Natural killer cell (primary cell): Measurements from ENCODE around the gene NAA35. TPM values are rescaled to one million over a fixed set of nuclear protein-coding genes. Genes with fewer than 3 reads are reported as not detected.

Experiments
- ATAC-seq, 3 donors: fragments of 150-1000 bp in 2 of 3; fragments of 200-7000 bp in 1 of 3; cut with Tn5 transposase; 1 replicate in 1 of 3; 2 replicates in 2 of 3; pipeline ENCODE4 v1.10.0; 2021; ENCODE audit warnings: mild to moderate bottlenecking in 2 of 3, moderate library complexity in 2 of 3
- DNase-seq, 2 donors: peaks; one replicate each; pipeline versions ENCODE4 v3.0.0 to v3.0.0-alpha.2; 2013 to 2021; ENCODE audit warnings: mixed read lengths in 1 of 2
- H3K27ac ChIP-seq: one replicate; pipeline ENCODE4 v1.5.1; 2013; ENCODE audit warnings: mild to moderate bottlenecking, low read length
- H3K27me3 ChIP-seq: one replicate; pipeline ENCODE4 v1.6.1; 2013; ENCODE audit warnings: low read length; ENCODE audit not compliant: control insufficient read depth, insufficient read depth
- H3K36me3 ChIP-seq: one replicate; pipeline ENCODE4 v1.6.1; 2013; ENCODE audit warnings: low read length; ENCODE audit not compliant: control insufficient read depth, insufficient read depth
- H3K4me1 ChIP-seq: one replicate; pipeline ENCODE4 v1.6.1; 2013; ENCODE audit warnings: low read length; ENCODE audit not compliant: control insufficient read depth, insufficient read depth
- H3K4me3 ChIP-seq: one replicate; pipeline ENCODE4 v1.5.1; 2013; ENCODE audit warnings: low read length
- H3K9me3 ChIP-seq: one replicate; pipeline ENCODE4 v1.6.1; 2013; ENCODE audit warnings: low read length; ENCODE audit not compliant: control insufficient read depth, insufficient read depth
- H3K27ac Mint-ChIP-seq, 2 donors: one replicate each; pipeline ENCODE4 v1.8.0; 2022; ENCODE audit warnings: mild to moderate bottlenecking in 2 of 2, mixed read lengths in 2 of 2, moderate library complexity in 1 of 2
- H3K27me3 Mint-ChIP-seq, 2 donors: one replicate each; pipeline ENCODE4 v1.8.0; 2022; ENCODE audit warnings: low read depth in 2 of 2, mixed read lengths in 2 of 2
- H3K36me3 Mint-ChIP-seq: one replicate; pipeline ENCODE4 v1.8.0; 2022; ENCODE audit warnings: mixed read lengths
- H3K4me1 Mint-ChIP-seq, 2 donors: one replicate each; pipeline ENCODE4 v1.8.0; 2022; ENCODE audit warnings: mixed read lengths in 2 of 2
- H3K4me3 Mint-ChIP-seq: one replicate; pipeline ENCODE4 v1.8.0; 2022; ENCODE audit warnings: mild to moderate bottlenecking, moderate library complexity, mixed read lengths
- H3K9me3 Mint-ChIP-seq, 2 donors: one replicate each; pipeline ENCODE4 v1.8.0; 2022; ENCODE audit warnings: mixed read lengths in 2 of 2
- WGBS: methylation state at CpG from one replicate; pipeline ENCODE4 v1.1.7; 2013; ENCODE audit warnings: missing lambda C conversion rate; ENCODE audit not compliant: insufficient coverage; 5-methylcytosine and 5-hydroxymethylcytosine counted together
- intact Hi-C: fragments of 100-400 bp; cut with micrococcal nuclease; formaldehyde crosslinking; loops from one replicate; pipeline ENCODE4 v1.14.2; 2022
- total RNA-seq, 4 donors: library from RNA; stranded (reverse); fragments of 120-200 nt in 1 of 4; gene quantifications; one replicate each; pipeline versions ENCODE4 v1.2.3 to v1.2.4, GENCODE V29; 2013 to 2022
- TF ChIP-seq, protein P1 (sequence below): fragments of 200-600 bp; IDR thresholded peaks from one replicate; pipeline ENCODE4 v1.8.0; 2022; ENCODE audit warnings: antibody characterized with exemption

NAA35 gene
- total RNA-seq, result 10 to 100 TPM; 19.9 to 27.6 (median 21.0) TPM
- 30.1 TPM for total RNA-seq (2013)

DNA sequence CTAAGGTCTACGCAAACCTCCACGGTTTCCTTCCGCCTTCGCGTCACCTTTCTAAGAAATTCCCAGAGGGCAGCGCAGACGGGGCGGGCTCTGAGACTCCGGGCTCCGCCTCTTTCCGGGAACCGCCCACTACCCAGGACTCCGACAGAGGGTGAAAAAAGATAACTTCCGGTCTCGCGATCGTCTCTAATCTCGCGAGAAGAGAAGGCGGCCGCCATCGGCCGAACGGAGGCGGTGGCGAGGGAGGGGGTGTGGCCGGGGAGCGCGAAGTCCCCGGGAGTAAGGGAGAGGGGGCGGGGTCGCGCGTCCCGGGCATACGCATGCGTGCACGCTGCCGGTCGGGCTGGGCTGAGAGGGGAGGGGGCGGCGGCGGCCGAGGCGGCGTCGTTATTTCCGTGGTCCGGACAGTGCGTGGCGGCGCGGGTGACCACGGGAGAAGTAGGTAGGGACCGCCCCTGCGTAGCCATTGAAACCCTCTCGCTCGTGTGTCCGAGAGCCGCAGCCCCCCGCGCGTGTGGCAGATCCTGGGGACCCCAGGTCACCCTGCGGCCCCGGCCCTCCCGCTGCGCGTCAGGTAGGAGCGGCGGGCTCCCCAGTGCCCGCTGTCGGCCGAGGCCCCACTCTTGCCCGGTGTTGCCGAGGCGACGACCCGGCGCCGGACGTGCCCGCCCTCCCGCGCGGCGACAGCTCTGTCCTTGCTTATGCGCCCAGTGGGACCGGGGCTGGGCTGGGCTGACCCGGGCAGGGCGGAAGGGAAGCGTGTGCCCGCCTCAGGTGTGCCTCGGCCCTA, at the start of gene NAA35:
NAA35 (plus strand) TSS at position 315 of the 790 bp plus-strand sequence. CDS start 1,014 bp downstream, outside the sequence.
- DNase-seq (peak; percentile 98 to 100), ATAC-seq (peak; percentile 89 to 96 (median 89))
- intact Hi-C loops, result loop anchor here (1.0 to 5.0 kb wide), 4 partner anchors 199 to 396 kb away; partner anchors contain the start of gene ISCA1
- H3K4me3 ChIP-seq, result peak within 1 kb of the TSS; percentile 65
- Mint-ChIP-seq H3K9me3 (no peaks in the 10 kb centered on the region), H3K27ac (peak within 1 kb of the TSS in 1 of 2 donors; percentile 98), H3K27me3 (no peaks in the 10 kb centered on the region), H3K4me1 (peaks cover 6 to 19% of the 10 kb centered on the region in 2 donors), H3K4me3 (peak within 1 kb of the TSS; percentile 49), H3K36me3 (no peaks in the 10 kb centered on the region)
- peaks cover 10% of the 10 kb centered on the region for H3K4me1 ChIP-seq
- TF ChIP-seq, protein P1, sequence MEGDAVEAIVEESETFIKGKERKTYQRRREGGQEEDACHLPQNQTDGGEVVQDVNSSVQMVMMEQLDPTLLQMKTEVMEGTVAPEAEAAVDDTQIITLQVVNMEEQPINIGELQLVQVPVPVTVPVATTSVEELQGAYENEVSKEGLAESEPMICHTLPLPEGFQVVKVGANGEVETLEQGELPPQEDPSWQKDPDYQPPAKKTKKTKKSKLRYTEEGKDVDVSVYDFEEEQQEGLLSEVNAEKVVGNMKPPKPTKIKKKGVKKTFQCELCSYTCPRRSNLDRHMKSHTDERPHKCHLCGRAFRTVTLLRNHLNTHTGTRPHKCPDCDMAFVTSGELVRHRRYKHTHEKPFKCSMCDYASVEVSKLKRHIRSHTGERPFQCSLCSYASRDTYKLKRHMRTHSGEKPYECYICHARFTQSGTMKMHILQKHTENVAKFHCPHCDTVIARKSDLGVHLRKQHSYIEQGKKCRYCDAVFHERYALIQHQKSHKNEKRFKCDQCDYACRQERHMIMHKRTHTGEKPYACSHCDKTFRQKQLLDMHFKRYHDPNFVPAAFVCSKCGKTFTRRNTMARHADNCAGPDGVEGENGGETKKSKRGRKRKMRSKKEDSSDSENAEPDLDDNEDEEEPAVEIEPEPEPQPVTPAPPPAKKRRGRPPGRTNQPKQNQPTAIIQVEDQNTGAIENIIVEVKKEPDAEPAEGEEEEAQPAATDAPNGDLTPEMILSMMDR, result no peak
- H3K27me3 ChIP-seq, result no peaks in the 10 kb centered on the region
- peak within 1 kb of the TSS; percentile 96 for H3K27ac ChIP-seq
- no peaks in the 10 kb centered on the region for H3K9me3 ChIP-seq
- WGBS, result under 1% methylated on average over 93 of the region's 93 CpGs
- peaks cover 5% of the 10 kb centered on the region for H3K36me3 ChIP-seq

DNA sequence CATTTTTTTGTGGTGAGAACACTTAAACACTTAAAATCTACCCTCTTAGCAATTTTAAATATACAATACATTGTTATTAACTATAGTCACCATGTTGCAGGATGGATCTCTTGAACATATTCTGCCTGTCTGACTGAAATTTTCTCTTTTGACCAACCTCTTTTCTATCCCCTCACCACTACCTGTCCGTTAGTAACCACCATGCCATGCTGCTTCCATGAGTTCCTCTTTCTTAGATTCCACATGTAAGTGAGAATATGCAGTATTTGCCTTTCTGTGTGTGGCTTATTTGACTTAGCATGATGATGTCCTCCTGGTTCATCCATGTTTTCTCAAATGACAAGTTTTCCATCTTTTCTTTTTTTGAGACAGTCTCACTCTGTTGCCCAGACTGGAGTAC, 48.5 kb upstream of the NAA35 start:
- Mint-ChIP-seq H3K36me3 (no peaks in the 10 kb centered on the region), H3K4me1 (peaks cover under 1 to 1% of the 10 kb centered on the region in 2 donors), H3K4me3 (no peak overlapping the region), H3K27ac (no peak overlapping the region), H3K27me3 (no peaks in the 10 kb centered on the region), H3K9me3 (peaks cover 2% of the 10 kb centered on the region in 2 donors)
- WGBS, result no CpG with 5 or more reads among the region's 1 CpG
- no peaks in the 10 kb centered on the region for H3K36me3 ChIP-seq
- ATAC-seq (no peak), DNase-seq (no peak)
- H3K9me3 ChIP-seq, result no peaks in the 10 kb centered on the region
- no peak overlapping the region for H3K27ac ChIP-seq
- no peaks in the 10 kb centered on the region for H3K4me1 ChIP-seq
- H3K4me3 ChIP-seq, result no peak overlapping the region
- TF ChIP-seq, protein P1, result no peak
- no peaks in the 10 kb centered on the region for H3K27me3 ChIP-seq
- intact Hi-C loops, result no loop called here

DNA sequence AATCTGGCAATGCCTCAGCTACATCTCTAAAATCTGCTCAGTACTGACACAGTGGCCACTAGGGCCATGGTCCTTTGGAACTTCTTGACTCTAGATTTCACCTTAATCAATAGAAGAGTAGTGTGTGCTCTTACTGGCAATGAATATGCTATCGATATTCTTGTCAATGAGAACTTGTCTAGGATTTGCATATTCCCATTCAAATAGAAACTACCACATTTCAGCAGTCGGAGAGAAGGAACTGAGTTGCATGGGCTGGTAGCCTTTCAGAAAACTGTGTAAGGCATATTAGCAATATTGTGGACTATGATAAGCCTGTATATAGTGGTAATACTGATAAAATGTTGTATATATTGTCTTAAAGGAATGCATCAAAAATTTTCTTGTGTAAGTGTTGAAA, 45.3 kb upstream of the NAA35 start:
- peaks cover 2% of the 10 kb centered on the region in 2 donors for H3K9me3 Mint-ChIP-seq
- peaks cover 9 to 13% of the 10 kb centered on the region in 2 donors for H3K4me1 Mint-ChIP-seq
- H3K27me3 ChIP-seq, result no peaks in the 10 kb centered on the region
- no peaks in the 10 kb centered on the region for H3K36me3 ChIP-seq
- ATAC-seq, result no peak
- no peaks in the 10 kb centered on the region for H3K4me1 ChIP-seq
- no peak overlapping the region for H3K27ac Mint-ChIP-seq
- no peaks in the 10 kb centered on the region for H3K36me3 Mint-ChIP-seq
- no peak for DNase-seq
- H3K4me3 Mint-ChIP-seq, result no peak overlapping the region
- H3K4me3 ChIP-seq, result no peak overlapping the region
- no peaks in the 10 kb centered on the region for H3K9me3 ChIP-seq
- H3K27me3 Mint-ChIP-seq, result no peaks in the 10 kb centered on the region
- TF ChIP-seq, protein P1, result no peak
- 83% methylated on average over 1 of the region's 2 CpGs for WGBS
- intact Hi-C loops, result no loop called here
- H3K27ac ChIP-seq, result no peak overlapping the region
